Duodenal mucosa (tissue), 2 donors: ENCODE measurements around the gene POLR3B.
A peak's percentile ranks its signal among the peaks of the same experiment; 100 is the strongest.
"Not testable (repeated sequence)": the region's sequence is repeated elsewhere in the genome, so short reads cannot be mapped to it uniquely, and the experiment has no call there.

Experiments
- H3K27ac ChIP-seq: one replicate; pipeline ENCODE4 v1.7.0; 2013; ENCODE audit warnings: low read depth, low read length
- H3K27me3 ChIP-seq, 2 donors: one replicate each; pipeline ENCODE4 v1.7.0; 2013; ENCODE audit warnings: low read length in 2 of 2, control low read depth in 1 of 2; ENCODE audit not compliant: insufficient read depth in 2 of 2, control insufficient read depth in 1 of 2
- H3K36me3 ChIP-seq, 2 donors: one replicate each; pipeline ENCODE4 v1.7.0; 2013; ENCODE audit warnings: low read length in 2 of 2, control low read depth in 1 of 2; ENCODE audit not compliant: insufficient read depth in 2 of 2, control insufficient read depth in 1 of 2
- H3K4me1 ChIP-seq, 2 donors: one replicate each; pipeline ENCODE4 v1.7.0; 2013; ENCODE audit warnings: low read length in 2 of 2, control low read depth in 1 of 2; ENCODE audit not compliant: insufficient read depth in 2 of 2, control insufficient read depth in 1 of 2
- H3K4me3 ChIP-seq, 2 donors: one replicate each; pipeline ENCODE4 v1.7.0; 2013; ENCODE audit warnings: low read length in 2 of 2, low read depth in 1 of 2
- H3K9ac ChIP-seq, 2 donors: one replicate each; pipeline ENCODE4 v1.7.0; 2013; ENCODE audit warnings: low read length in 2 of 2, low read depth in 1 of 2
- H3K9me3 ChIP-seq, 2 donors: one replicate each; pipeline ENCODE4 v1.7.0; 2013; ENCODE audit warnings: low read length in 2 of 2, control low read depth in 1 of 2; ENCODE audit not compliant: control insufficient read depth in 1 of 2

The POLR3B gene

DNA sequence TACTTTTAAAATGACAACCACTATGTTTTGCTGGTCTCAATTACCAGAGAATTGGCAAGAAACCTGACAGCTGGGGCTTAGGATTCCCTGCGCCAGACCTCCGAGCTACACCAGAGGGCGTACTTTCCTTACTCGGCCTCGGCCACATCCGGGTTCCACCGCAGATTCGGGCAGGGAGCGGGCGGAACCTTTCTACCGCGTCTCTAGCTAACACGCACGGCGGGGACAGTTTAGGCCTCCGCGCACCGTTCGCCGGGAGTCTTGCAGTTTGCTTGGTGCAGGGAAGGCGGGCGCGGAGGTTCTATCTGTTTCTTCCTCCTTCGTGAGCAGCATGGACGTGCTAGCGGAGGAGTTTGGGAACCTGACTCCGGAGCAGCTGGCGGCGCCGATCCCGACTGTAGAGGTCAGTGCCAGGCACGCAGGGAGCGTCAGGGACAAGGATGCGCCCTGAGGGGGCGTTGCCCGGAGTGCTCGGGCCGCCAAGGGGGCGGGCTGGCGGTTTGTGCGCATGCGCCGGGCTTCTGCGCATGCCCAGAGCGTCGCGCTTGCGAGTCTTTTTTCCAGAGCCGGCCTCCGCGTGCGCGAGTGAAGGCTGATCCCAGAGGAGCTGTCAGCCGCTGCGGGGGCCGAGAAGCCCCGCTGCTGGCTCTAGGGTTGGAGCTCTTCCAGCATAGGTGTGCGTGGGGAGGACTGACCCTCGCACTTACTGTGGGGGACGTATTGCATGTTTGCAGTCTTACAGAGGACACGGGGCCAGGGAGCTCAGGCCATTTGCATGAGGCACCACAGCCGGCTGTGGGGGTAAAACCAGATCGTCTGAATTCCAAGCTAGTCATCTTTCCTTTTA lies at the start of gene POLR3B:
POLR3B (plus strand) TSS at position 200 of the 847 bp plus-strand sequence; CDS start at position 332, 132 bp downstream.
- H3K36me3 ChIP-seq, result no peaks in the 10 kb centered on the region
- no peaks in the 10 kb centered on the region for H3K27me3 ChIP-seq

GRCh38 chr12:106308121-106308520 lies 49.4 kb upstream of the POLR3B start:
- H3K4me1 ChIP-seq, result peaks cover 17 to 23% of the 10 kb centered on the region in 2 donors
- no peak overlapping the region for H3K9ac ChIP-seq
- H3K36me3 ChIP-seq, result no peaks in the 10 kb centered on the region
- no peak overlapping the region for H3K27ac ChIP-seq
- no peaks in the 10 kb centered on the region for H3K9me3 ChIP-seq
- H3K4me3 ChIP-seq, result no peak overlapping the region
- H3K27me3 ChIP-seq, result no peaks in the 10 kb centered on the region

More for the DNA sequence above, at the start of gene POLR3B:
- H3K27ac ChIP-seq, result peak within 1 kb of the TSS; percentile 91
- peaks cover 17 to 19% of the 10 kb centered on the region in 2 donors for H3K4me1 ChIP-seq
- H3K4me3 ChIP-seq, result peak within 1 kb of the TSS; percentile 90 to 95
- H3K9me3 ChIP-seq, result no peaks in the 10 kb centered on the region
- H3K9ac ChIP-seq, result peak within 1 kb of the TSS; percentile 67 to 94

DNA sequence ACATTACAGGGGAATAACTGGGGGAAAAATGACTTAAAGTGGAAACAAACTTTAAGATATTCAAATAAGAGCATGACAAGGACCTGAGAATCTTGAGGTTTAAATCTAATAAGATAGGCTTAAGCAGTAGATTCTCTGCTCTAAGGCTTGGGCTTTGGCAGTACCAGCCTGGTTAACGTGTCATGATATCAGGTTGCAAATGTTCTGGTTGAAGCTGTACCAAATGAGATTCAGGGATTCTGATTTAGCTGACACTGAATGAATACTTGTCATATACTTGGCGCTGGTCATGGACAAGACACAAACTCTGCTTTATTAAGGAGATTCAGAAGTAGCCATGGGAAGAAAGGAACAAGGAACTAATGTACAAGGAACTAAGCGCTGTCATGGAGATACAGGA lies 48.9 kb upstream of the POLR3B start:
- Histone ChIP-seq H3K9ac (no peak overlapping the region), H3K9me3 (no peaks in the 10 kb centered on the region), H3K27ac (no peak overlapping the region), H3K27me3 (no peaks in the 10 kb centered on the region), H3K36me3 (no peaks in the 10 kb centered on the region), H3K4me3 (no peak overlapping the region), H3K4me1 (peaks cover 17 to 21% of the 10 kb centered on the region in 2 donors)

GRCh38 chr12:106309671-106310505 lies 47.7 kb upstream of the POLR3B start:
- Histone ChIP-seq H3K4me1 (peaks cover 11 to 13% of the 10 kb centered on the region in 2 donors), H3K4me3 (no peak overlapping the region), H3K36me3 (peaks cover 0 to 6% of the 10 kb centered on the region in 2 donors), H3K9ac (no peak overlapping the region), H3K27me3 (no peaks in the 10 kb centered on the region), H3K9me3 (no peaks in the 10 kb centered on the region), H3K27ac (no peak overlapping the region)

- H3K27me3 ChIP-seq, result no peaks in the 10 kb centered on the region
- H3K36me3 ChIP-seq, result peaks cover 0 to 10% of the 10 kb centered on the region in 2 donors
- H3K9ac ChIP-seq, result no peak overlapping the region
- no peak overlapping the region for H3K27ac ChIP-seq
- H3K4me3 ChIP-seq, result no peak overlapping the region
- H3K9me3 ChIP-seq, result no peaks in the 10 kb centered on the region
- H3K4me1 ChIP-seq, result peaks cover 11 to 13% of the 10 kb centered on the region in 2 donors
Observed at GRCh38 chr12:106310687-106311086, 46.9 kb upstream of the POLR3B start.

DNA sequence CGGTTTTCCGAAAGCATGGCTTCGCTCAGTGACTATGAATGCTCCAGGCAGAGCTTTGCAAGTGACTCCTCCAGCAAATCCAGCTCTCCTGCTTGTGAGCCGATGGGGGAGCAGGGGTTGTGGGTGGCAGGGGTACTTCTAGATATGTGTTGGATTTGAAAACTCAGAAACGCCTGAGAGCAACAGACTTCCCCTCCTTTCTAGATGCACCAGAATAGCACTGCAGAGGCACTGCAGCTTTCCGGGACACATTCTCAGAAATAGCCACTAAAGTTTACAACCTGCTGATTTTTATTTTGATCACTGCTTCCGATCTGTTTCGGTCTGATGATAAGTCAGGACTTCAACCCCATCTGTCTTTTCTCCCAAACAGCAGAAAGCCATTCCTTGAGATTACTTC lies 46.4 kb upstream of the POLR3B start:
- Histone ChIP-seq H3K27ac (no peak overlapping the region), H3K36me3 (peaks cover 0 to 14% of the 10 kb centered on the region in 2 donors), H3K4me3 (no peak overlapping the region), H3K27me3 (no peaks in the 10 kb centered on the region), H3K9me3 (no peaks in the 10 kb centered on the region), H3K4me1 (peaks cover 11 to 13% of the 10 kb centered on the region in 2 donors), H3K9ac (no peak overlapping the region)

GRCh38 chr12:106313413-106313812 lies 44.1 kb upstream of the POLR3B start:
- H3K4me1 ChIP-seq, H3K27me3 ChIP-seq, H3K4me3 ChIP-seq, H3K27ac ChIP-seq, H3K9me3 ChIP-seq, H3K9ac ChIP-seq: not testable (repeated sequence)
- H3K36me3 ChIP-seq, result peaks cover 0 to 23% of the 10 kb centered on the region in 2 donors

DNA sequence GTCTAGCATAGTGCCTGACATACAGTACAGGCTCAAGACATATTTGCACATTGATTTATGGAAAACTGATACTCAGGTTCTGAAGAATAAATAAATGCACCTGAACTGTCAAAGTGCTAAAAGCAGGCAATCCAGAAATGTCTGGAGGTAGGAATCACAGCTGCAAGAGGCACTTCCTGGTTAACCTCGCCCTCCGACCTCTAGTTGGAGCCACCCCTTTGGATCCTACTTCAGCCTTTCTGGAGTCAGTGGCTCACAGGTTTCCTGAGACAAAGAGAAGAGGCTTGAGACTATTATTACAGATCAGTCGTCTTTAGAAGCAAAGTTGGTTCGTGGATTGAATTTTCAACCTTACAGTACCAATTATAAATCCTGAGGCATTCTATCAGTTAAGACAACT lies 42.0 kb upstream of the POLR3B start:
- Histone ChIP-seq H3K4me1 (peaks cover 3 to 5% of the 10 kb centered on the region in 2 donors), H3K9me3 (no peaks in the 10 kb centered on the region), H3K36me3 (peaks cover 0 to 32% of the 10 kb centered on the region in 2 donors), H3K27ac (no peak overlapping the region), H3K4me3 (no peak overlapping the region), H3K9ac (no peak overlapping the region), H3K27me3 (no peaks in the 10 kb centered on the region)

DNA sequence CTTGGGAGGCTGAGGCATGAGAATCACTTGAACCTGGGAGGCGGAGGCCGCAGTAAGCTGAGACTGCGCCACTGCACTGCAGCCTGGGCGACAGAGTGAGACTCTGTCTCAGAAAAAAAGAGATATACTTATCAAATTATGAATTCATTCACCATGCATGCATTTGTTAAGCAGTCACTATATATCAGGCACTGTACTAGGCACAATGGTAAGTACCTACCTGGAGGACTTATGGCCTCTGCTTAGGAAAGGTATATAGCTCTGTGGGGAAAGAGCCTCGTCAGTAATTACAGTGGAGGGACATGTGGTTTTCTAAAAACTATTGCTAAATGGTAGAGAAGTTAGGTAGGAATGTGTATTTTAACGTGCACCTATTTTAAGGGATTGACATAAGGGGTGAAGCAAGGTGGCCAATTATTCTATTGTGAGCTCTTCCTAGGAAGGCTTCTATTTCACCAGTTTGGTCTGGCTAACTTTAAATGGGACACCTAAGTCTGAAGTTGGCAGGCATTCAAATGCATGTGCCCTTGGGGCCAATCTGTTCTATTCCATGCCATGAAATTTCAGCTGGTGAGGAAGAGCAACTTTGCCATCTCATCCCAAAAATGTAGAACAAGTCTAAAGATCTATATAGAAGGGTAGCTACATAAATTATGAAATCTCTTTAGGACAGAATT lies 40.0 kb upstream of the POLR3B start:
- no peak overlapping the region for H3K27ac ChIP-seq
- H3K4me3 ChIP-seq, result no peak overlapping the region
- H3K9me3 ChIP-seq, result no peaks in the 10 kb centered on the region
- H3K4me1 ChIP-seq, result no peaks in the 10 kb centered on the region
- H3K9ac ChIP-seq, result no peak overlapping the region
- no peaks in the 10 kb centered on the region for H3K27me3 ChIP-seq
- H3K36me3 ChIP-seq, result peaks cover 8 to 48% of the 10 kb centered on the region in 2 donors
